Glutamatergic neuron (in vitro differentiated cells): ENCODE measurements around the gene PRKAA2. TPM values are rescaled to one million over a fixed set of nuclear protein-coding genes. Genes with fewer than 3 reads are reported as not detected.

Experiments used
- DNase-seq: peaks from one replicate; pipeline ENCODE4 v3.0.0; 2022
- H3K27ac Mint-ChIP-seq: one replicate; pipeline ENCODE4 v1.8.0; 2020; ENCODE audit warnings: mild to moderate bottlenecking, mixed read lengths, inconsistent platforms; ENCODE audit not compliant: unreplicated experiment
- H3K27me3 Mint-ChIP-seq: one replicate; pipeline ENCODE4 v1.8.0; 2020; ENCODE audit warnings: mild to moderate bottlenecking, moderate library complexity, mixed read lengths, inconsistent platforms; ENCODE audit not compliant: unreplicated experiment
- H3K36me3 Mint-ChIP-seq: one replicate; pipeline ENCODE4 v1.8.0; 2020; ENCODE audit warnings: mild to moderate bottlenecking, mixed read lengths, inconsistent platforms; ENCODE audit not compliant: unreplicated experiment
- H3K4me1 Mint-ChIP-seq: one replicate; pipeline ENCODE4 v1.8.0; 2020; ENCODE audit warnings: mild to moderate bottlenecking, low read depth, mixed read lengths, inconsistent platforms; ENCODE audit not compliant: unreplicated experiment
- H3K4me3 Mint-ChIP-seq: one replicate; pipeline ENCODE4 v1.8.0; 2020; ENCODE audit warnings: mild to moderate bottlenecking, mixed read lengths, inconsistent platforms; ENCODE audit not compliant: unreplicated experiment
- H3K9me3 Mint-ChIP-seq: one replicate; pipeline ENCODE4 v1.8.0; 2020; ENCODE audit warnings: mild to moderate bottlenecking, moderate library complexity, mixed read lengths, inconsistent platforms; ENCODE audit not compliant: unreplicated experiment
- total RNA-seq: library from RNA; stranded (reverse); fragmentation: NEBNext Ultra II Directional; extraction: Animal tissue kit (Norgen Biotek cat#: 25700); gene quantifications from one replicate; pipeline ENCODE4 v1.2.1, GENCODE V29; 2021; ENCODE audit not compliant: unreplicated experiment
- TF ChIP-seq, protein P1 (sequence below): fragments of 200-600 bp; sonication (generic); IDR thresholded peaks from one replicate; pipeline ENCODE4 v1.5.0; 2021; ENCODE audit not compliant: partially characterized antibody, unreplicated experiment

The PRKAA2 gene
- total RNA-seq, 1 donor from 2014 or later, result 1.3 TPM

DNA sequence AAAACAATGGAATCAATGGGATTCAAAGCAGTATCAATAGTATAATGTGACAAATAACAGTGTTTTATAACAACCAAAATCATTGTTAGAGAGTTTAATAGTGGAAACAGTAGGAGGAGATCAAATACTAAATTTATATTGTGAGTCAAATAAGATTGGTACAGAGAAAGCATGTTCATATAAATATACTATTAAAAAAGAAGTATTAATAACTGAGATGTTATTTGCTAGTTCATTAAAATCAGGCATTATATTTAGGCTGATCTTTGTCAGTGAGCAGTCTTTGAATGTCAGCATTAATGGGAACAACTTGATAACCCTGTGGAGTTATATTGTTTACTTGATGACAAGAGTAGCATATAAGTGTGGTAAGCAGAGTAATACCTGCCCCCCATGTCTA is 30.6 kb downstream of the PRKAA2 start:
- no peaks in the 10 kb centered on the region for H3K9me3 Mint-ChIP-seq
- no peaks in the 10 kb centered on the region for H3K27me3 Mint-ChIP-seq
- H3K36me3 Mint-ChIP-seq, result no peaks in the 10 kb centered on the region
- no peak overlapping the region for H3K4me3 Mint-ChIP-seq
- TF ChIP-seq, protein P1, sequence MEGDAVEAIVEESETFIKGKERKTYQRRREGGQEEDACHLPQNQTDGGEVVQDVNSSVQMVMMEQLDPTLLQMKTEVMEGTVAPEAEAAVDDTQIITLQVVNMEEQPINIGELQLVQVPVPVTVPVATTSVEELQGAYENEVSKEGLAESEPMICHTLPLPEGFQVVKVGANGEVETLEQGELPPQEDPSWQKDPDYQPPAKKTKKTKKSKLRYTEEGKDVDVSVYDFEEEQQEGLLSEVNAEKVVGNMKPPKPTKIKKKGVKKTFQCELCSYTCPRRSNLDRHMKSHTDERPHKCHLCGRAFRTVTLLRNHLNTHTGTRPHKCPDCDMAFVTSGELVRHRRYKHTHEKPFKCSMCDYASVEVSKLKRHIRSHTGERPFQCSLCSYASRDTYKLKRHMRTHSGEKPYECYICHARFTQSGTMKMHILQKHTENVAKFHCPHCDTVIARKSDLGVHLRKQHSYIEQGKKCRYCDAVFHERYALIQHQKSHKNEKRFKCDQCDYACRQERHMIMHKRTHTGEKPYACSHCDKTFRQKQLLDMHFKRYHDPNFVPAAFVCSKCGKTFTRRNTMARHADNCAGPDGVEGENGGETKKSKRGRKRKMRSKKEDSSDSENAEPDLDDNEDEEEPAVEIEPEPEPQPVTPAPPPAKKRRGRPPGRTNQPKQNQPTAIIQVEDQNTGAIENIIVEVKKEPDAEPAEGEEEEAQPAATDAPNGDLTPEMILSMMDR, result no peak
- H3K27ac Mint-ChIP-seq, result no peak overlapping the region
- no peaks in the 10 kb centered on the region for H3K4me1 Mint-ChIP-seq
- DNase-seq, result no peak

DNA sequence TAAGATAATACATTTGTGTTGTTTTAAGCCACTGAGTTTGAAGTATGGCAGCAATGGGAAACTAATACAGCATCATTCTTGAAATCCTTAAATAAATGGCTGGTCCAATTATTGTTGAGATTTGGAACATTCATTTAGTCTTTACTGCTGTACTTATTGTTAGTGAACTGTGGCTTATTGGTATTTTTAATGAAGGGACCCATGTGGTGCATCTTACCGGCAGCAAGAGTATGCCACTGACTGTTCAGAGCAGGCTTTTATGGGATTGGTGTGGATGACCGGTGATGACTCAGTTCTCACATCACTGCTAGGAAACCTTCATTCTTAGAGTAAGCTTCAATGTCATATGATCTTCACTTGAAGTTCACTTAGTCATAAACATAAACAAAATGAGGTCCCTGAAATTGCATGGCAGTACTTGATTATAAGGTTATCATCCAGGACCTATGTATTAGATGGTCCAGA is 31.5 kb downstream of the PRKAA2 start:
- H3K9me3 Mint-ChIP-seq, result no peaks in the 10 kb centered on the region
- no peak for DNase-seq
- no peak overlapping the region for H3K27ac Mint-ChIP-seq
- H3K27me3 Mint-ChIP-seq, result no peaks in the 10 kb centered on the region
- TF ChIP-seq, protein P1, result no peak
- H3K4me1 Mint-ChIP-seq, result no peaks in the 10 kb centered on the region
- H3K36me3 Mint-ChIP-seq, result no peaks in the 10 kb centered on the region
- H3K4me3 Mint-ChIP-seq, result no peak overlapping the region

DNA sequence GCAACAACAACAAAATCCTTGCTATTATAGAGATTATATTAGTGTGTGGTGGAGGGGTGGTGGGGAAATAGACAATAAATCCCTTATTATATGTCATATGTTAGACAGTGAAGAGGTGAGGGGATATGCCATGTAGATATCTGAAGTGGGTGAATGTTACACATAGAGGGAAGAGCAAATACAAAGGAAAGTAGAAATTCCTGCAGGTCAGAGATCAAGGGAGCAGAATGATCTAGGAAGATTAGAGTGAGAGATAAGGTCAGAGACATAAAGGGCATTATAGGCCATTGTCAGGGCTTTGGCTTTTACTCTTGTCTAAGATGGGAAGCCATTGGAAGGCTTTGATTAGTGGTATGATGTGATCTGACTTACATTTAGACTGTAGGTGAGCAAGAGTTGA is 38.5 kb downstream of the PRKAA2 start:
- TF ChIP-seq, protein P1, result no peak
- Mint-ChIP-seq H3K4me3 (no peak overlapping the region), H3K9me3 (no peaks in the 10 kb centered on the region), H3K27ac (no peak overlapping the region), H3K27me3 (no peaks in the 10 kb centered on the region), H3K36me3 (no peaks in the 10 kb centered on the region), H3K4me1 (no peaks in the 10 kb centered on the region)
- DNase-seq, result no peak

DNA sequence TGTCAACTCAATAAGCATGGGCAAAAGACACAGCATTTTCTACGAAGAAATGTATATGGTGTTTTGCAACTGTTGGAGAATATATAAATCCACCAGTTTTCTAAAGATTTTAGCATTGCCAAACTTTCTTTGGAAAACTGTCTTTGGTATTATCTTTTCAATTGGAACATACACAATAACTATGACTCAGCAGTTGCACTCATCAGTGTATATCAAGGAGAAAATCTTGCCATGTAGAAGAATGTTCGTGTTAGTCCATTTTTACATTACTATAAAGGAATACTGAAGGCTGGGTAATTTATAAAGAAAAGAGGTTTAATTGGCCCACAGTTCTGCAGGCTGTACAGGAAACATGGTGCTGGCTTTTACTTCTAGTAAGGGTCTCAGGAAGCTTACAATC is 41.1 kb downstream of the PRKAA2 start:
- peaks cover 2% of the 10 kb centered on the region for H3K27me3 Mint-ChIP-seq
- no peaks in the 10 kb centered on the region for H3K9me3 Mint-ChIP-seq
- no peak overlapping the region for H3K4me3 Mint-ChIP-seq
- TF ChIP-seq, protein P1, result no peak
- H3K36me3 Mint-ChIP-seq, result no peaks in the 10 kb centered on the region
- no peaks in the 10 kb centered on the region for H3K4me1 Mint-ChIP-seq
- DNase-seq, result no peak
- no peak overlapping the region for H3K27ac Mint-ChIP-seq

DNA sequence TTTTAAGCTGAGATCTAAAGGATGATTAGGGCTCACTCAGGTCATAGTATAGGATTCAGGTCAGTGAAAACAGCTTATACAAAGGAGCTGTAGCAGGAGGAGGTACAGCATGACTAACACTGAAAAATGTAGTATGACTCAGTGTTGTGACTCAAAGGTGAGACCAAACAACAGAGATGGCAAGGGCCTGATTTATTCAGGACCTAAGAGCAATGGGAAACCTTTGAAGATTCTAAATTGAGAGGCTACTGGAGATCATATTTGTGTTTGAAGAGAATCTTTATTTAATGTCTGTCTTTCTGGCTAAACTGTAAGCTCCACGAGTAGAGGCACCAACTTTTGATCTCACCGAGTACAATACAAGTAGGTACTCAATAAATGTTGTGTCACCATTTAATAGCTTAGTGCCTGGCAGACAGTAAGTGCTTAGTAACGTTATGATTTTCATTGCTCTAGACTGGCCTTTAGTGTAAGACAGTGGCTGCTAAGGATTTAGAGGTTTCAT is 43.5 kb downstream of the PRKAA2 start:
- peaks cover 2% of the 10 kb centered on the region for H3K27me3 Mint-ChIP-seq
- TF ChIP-seq, protein P1, result no peak
- no peak overlapping the region for H3K4me3 Mint-ChIP-seq
- no peaks in the 10 kb centered on the region for H3K36me3 Mint-ChIP-seq
- H3K4me1 Mint-ChIP-seq, result no peaks in the 10 kb centered on the region
- no peak for DNase-seq
- H3K27ac Mint-ChIP-seq, result no peak overlapping the region
- H3K9me3 Mint-ChIP-seq, result no peaks in the 10 kb centered on the region
